ENCODE measurements around the gene KCNH1. TPM values are rescaled to one million over a fixed set of nuclear protein-coding genes. Genes with fewer than 3 reads are reported as not detected.

Gene KCNH1
- total and polyA plus RNA-seq, 10 of the 15 experiments (the other 5 are each of a cell fraction or from before 2014, with no cell fraction given), result 0.02 to 0.04 (median 0.04) TPM; not detected in 7

DNA sequence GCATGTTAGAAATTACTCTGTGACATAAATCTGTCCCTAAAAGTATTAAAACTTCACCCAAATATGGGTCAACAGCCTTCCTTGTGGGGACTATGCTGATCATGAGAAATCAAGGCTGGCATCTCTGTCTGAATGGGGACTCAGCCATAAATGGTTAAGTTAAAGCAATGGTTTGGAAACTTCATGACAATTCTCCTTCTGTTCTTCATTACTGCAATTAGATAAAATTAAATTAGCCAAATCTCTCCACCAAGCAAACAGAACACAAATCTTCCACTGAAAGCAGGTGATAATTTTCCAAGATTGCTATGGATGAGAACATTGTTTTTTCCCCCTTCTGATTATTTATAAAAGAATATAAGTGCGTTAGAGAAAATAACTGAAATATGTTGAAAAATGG is 346.1 kb downstream of the KCNH1 start:
- H3K4me2 ChIP-seq (ENCODE audit: control insufficient read depth, insufficient read depth), result no peak overlapping the region
- ATAC-seq (no peak), DNase-seq (ENCODE audit: low read depth, low spot score) (no peak), FAIRE-seq (no peak)
- CTCF ChIA-PET, result no interaction called here
- no peak overlapping the region for H3K9ac ChIP-seq (ENCODE audit: control insufficient read depth, insufficient read depth, low read length)
- H3K4me1 ChIP-seq (ENCODE audit: control insufficient read depth, insufficient read depth, low read length), result no peaks in the 10 kb centered on the region
- SMC1A ChIA-PET (ENCODE audit: uncharacterized antibody, unreplicated experiment), result interaction anchor here (0.8 kb wide), 1 partner anchor 13 kb away, joined by 3 read pairs; no protein-coding TSS in a partner anchor
- no peaks in the 10 kb centered on the region for H3K79me2 ChIP-seq (ENCODE audit: control insufficient read depth, insufficient read depth, low read length)
- no peak overlapping the region for H2AFZ ChIP-seq (ENCODE audit: control insufficient read depth, low read depth, low read length)
- RAD21 ChIA-PET (ENCODE audit: unreplicated experiment), result no interaction called here
- no peak overlapping the region for H3K4me3 ChIP-seq
- 20% methylated on average over 1 of the region's 1 CpG for WGBS (ENCODE audit: insufficient coverage, insufficient replicate concordance, low lambda C conversion rate, missing lambda C conversion rate)
- POLR2A ChIA-PET, result no interaction called here
- in situ Hi-C loops (cut with MboI), result no loop called here
- H3K27ac ChIP-seq (ENCODE audit: control insufficient read depth, insufficient read depth), result no peak overlapping the region
- no peaks in the 10 kb centered on the region for H4K20me1 ChIP-seq (ENCODE audit: control insufficient read depth, insufficient read depth)
- no TSS peak for BruUV-seq (replicated peaks)
- TF ChIP-seq JUNB (IDR thresholded peaks at IDR 0.05) (no peak), TCF7 (IDR thresholded peaks at IDR 0.05; ENCODE audit: borderline replicate concordance) (no peak)
- TF ChIP-seq, protein P1, sequence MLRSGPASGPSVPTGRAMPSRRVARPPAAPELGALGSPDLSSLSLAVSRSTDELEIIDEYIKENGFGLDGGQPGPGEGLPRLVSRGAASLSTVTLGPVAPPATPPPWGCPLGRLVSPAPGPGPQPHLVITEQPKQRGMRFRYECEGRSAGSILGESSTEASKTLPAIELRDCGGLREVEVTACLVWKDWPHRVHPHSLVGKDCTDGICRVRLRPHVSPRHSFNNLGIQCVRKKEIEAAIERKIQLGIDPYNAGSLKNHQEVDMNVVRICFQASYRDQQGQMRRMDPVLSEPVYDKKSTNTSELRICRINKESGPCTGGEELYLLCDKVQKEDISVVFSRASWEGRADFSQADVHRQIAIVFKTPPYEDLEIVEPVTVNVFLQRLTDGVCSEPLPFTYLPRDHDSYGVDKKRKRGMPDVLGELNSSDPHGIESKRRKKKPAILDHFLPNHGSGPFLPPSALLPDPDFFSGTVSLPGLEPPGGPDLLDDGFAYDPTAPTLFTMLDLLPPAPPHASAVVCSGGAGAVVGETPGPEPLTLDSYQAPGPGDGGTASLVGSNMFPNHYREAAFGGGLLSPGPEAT (IDR thresholded peaks at IDR 0.05; ENCODE audit: low read depth), result no peak
- H3K36me3 ChIP-seq (ENCODE audit: control insufficient read depth in 2 of 2, insufficient read depth in 2 of 2, low read length in 1 of 2), result no peaks in the 10 kb centered on the region
- H3K9me3 ChIP-seq (replicated peaks; ENCODE audit: control insufficient read depth, insufficient read depth, low read length), result no peaks in the 10 kb centered on the region
- intact Hi-C loops (cut with micrococcal nuclease; ENCODE audit: unreplicated experiment), result no loop called here
- H3K27me3 ChIP-seq (replicated peaks in 1 of 2; ENCODE audit: control insufficient read depth in 2 of 2, insufficient read depth in 2 of 2, low read length in 1 of 2), result no peaks in the 10 kb centered on the region; a peak in 1 of 4 replicates

DNA sequence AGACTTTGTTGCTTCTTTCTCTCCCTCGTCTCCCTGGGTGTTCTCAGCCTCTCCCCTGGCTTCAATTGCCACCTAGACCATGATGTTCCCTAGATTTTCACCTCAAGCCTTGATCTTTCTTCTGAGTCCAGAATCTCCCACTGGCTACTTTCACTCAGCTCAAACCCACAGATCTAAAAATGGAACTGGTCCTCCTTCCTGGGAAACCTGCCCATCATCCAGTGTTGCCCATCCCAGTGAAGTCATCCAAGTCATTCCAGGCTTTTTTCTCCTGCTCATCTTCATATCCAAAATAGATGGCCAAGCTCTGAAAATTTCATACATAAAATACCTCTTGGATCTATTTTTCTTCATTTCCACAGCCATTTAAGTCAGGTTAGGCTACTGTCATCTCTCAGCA is 347.4 kb downstream of the KCNH1 start:
- SMC1A ChIA-PET (ENCODE audit: uncharacterized antibody, unreplicated experiment), result no interaction called here
- WGBS (ENCODE audit: insufficient coverage, insufficient replicate concordance, low lambda C conversion rate, missing lambda C conversion rate), result 0% methylated on average over 1 of the region's 1 CpG
- H3K79me2 ChIP-seq (ENCODE audit: control insufficient read depth, insufficient read depth, low read length), result no peaks in the 10 kb centered on the region
- H3K27me3 ChIP-seq (replicated peaks in 1 of 2; ENCODE audit: control insufficient read depth in 2 of 2, insufficient read depth in 2 of 2, low read length in 1 of 2), result no peaks in the 10 kb centered on the region; a peak in 1 of 4 replicates
- H3K9me3 ChIP-seq (replicated peaks; ENCODE audit: control insufficient read depth, insufficient read depth, low read length), result no peaks in the 10 kb centered on the region
- intact Hi-C loops (cut with micrococcal nuclease; ENCODE audit: unreplicated experiment) (no loop called here), in situ Hi-C loops (cut with MboI) (no loop called here)
- POLR2A ChIA-PET, result no interaction called here
- DNase-seq (ENCODE audit: low read depth, low spot score) (no peak), FAIRE-seq (no peak), ATAC-seq (no peak)
- RAD21 ChIA-PET (ENCODE audit: unreplicated experiment), result no interaction called here
- H3K27ac ChIP-seq (ENCODE audit: control insufficient read depth, insufficient read depth), result no peak overlapping the region
- no peaks in the 10 kb centered on the region for H3K36me3 ChIP-seq (ENCODE audit: control insufficient read depth in 2 of 2, insufficient read depth in 2 of 2, low read length in 1 of 2)
- H3K9ac ChIP-seq (ENCODE audit: control insufficient read depth, insufficient read depth, low read length), result no peak overlapping the region
- H3K4me3 ChIP-seq, result no peak overlapping the region
- CTCF ChIA-PET, result no interaction called here
- no peaks in the 10 kb centered on the region for H4K20me1 ChIP-seq (ENCODE audit: control insufficient read depth, insufficient read depth)
- H2AFZ ChIP-seq (ENCODE audit: control insufficient read depth, low read depth, low read length), result no peak overlapping the region
- BruUV-seq (replicated peaks), result no TSS peak
- no peaks in the 10 kb centered on the region for H3K4me1 ChIP-seq (ENCODE audit: control insufficient read depth, insufficient read depth, low read length)
- H3K4me2 ChIP-seq (ENCODE audit: control insufficient read depth, insufficient read depth), result no peak overlapping the region
- TF ChIP-seq EGR1 (IDR thresholded peaks at IDR 0.05; ENCODE audit: borderline replicate concordance in 1 of 2, low read depth in 2 of 2, low read length in 2 of 2) (no peak), HDAC6 (IDR thresholded peaks at IDR 0.05; ENCODE audit: unreplicated experiment) (no peak), CEBPB (IDR thresholded peaks at IDR 0.05; ENCODE audit: borderline replicate concordance in 1 of 2, low read depth in 2 of 2, low read length in 2 of 2) (no peak), NR2F1 (conservative IDR thresholded peaks at IDR 0.05) (no peak), TARDBP (IDR thresholded peaks at IDR 0.05; ENCODE audit: borderline replicate concordance) (no peak), NR2C2 (IDR thresholded peaks at IDR 0.05; ENCODE audit: borderline replicate concordance, control insufficient read depth, insufficient read length, low read depth) (no peak), POLR2AphosphoS5 (IDR thresholded peaks at IDR 0.05; ENCODE audit: low read length) (no peak)
- TF ChIP-seq, protein P2, sequence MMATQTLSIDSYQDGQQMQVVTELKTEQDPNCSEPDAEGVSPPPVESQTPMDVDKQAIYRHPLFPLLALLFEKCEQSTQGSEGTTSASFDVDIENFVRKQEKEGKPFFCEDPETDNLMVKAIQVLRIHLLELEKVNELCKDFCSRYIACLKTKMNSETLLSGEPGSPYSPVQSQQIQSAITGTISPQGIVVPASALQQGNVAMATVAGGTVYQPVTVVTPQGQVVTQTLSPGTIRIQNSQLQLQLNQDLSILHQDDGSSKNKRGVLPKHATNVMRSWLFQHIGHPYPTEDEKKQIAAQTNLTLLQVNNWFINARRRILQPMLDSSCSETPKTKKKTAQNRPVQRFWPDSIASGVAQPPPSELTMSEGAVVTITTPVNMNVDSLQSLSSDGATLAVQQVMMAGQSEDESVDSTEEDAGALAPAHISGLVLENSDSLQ (IDR thresholded peaks at IDR 0.05), result no peak
- TF ChIP-seq, protein P3, sequence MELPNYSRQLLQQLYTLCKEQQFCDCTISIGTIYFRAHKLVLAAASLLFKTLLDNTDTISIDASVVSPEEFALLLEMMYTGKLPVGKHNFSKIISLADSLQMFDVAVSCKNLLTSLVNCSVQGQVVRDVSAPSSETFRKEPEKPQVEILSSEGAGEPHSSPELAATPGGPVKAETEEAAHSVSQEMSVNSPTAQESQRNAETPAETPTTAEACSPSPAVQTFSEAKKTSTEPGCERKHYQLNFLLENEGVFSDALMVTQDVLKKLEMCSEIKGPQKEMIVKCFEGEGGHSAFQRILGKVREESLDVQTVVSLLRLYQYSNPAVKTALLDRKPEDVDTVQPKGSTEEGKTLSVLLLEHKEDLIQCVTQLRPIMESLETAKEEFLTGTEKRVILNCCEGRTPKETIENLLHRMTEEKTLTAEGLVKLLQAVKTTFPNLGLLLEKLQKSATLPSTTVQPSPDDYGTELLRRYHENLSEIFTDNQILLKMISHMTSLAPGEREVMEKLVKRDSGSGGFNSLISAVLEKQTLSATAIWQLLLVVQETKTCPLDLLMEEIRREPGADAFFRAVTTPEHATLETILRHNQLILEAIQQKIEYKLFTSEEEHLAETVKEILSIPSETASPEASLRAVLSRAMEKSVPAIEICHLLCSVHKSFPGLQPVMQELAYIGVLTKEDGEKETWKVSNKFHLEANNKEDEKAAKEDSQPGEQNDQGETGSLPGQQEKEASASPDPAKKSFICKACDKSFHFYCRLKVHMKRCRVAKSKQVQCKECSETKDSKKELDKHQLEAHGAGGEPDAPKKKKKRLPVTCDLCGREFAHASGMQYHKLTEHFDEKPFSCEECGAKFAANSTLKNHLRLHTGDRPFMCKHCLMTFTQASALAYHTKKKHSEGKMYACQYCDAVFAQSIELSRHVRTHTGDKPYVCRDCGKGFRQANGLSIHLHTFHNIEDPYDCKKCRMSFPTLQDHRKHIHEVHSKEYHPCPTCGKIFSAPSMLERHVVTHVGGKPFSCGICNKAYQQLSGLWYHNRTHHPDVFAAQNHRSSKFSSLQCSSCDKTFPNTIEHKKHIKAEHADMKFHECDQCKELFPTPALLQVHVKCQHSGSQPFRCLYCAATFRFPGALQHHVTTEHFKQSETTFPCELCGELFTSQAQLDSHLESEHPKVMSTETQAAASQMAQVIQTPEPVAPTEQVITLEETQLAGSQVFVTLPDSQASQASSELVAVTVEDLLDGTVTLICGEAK (IDR thresholded peaks at IDR 0.05; ENCODE audit: borderline replicate concordance), result no peak

All from GM12878 (cell line).